Aorta (tissue), 5 donors: ENCODE results near the gene L3MBTL1. TPM values are rescaled to one million over a fixed set of nuclear protein-coding genes. Genes with fewer than 3 reads are reported as not detected.

ENCODE experiments used
- ATAC-seq: fragments of 200-7000 bp; cut with Tn5 transposase; one replicate; pipeline ENCODE4 v1.9.1; 2022; ENCODE audit warnings: moderate library complexity; ENCODE audit not compliant: low FRiP score
- DNase-seq, 2 donors: peaks; one replicate each; pipeline ENCODE4 v3.0.0-alpha.2; 2020
- H3K27ac ChIP-seq, 2 donors: one replicate each; pipeline ENCODE4 v1.5.1; 2013; ENCODE audit warnings: low read length in 2 of 2, mild to moderate bottlenecking in 2 of 2, moderate library complexity in 2 of 2, control low read depth in 1 of 2, inconsistent platforms in 1 of 2, low read depth in 1 of 2
- H3K27me3 ChIP-seq, 2 donors: one replicate each; pipeline ENCODE4 v1.6.1; 2013; ENCODE audit warnings: control low read depth in 1 of 2, low read length in 1 of 2, mild to moderate bottlenecking in 1 of 2, moderate library complexity in 1 of 2; ENCODE audit not compliant: insufficient read depth in 2 of 2, control insufficient read depth in 1 of 2
- H3K36me3 ChIP-seq, 2 donors: one replicate each; pipeline ENCODE4 v1.6.1; 2013; ENCODE audit warnings: control low read depth in 1 of 2, low read length in 1 of 2, mild to moderate bottlenecking in 1 of 2; ENCODE audit not compliant: insufficient read depth in 2 of 2, control insufficient read depth in 1 of 2
- H3K4me1 ChIP-seq, 2 donors: one replicate each; pipeline ENCODE4 v1.6.1; 2013; ENCODE audit warnings: low read length in 2 of 2, control low read depth in 1 of 2, mild to moderate bottlenecking in 1 of 2, moderate library complexity in 1 of 2; ENCODE audit not compliant: insufficient read depth in 2 of 2, control insufficient read depth in 1 of 2
- H3K4me3 ChIP-seq, 2 donors: one replicate each; pipeline ENCODE4 v1.5.1; 2013; ENCODE audit warnings: low read length in 2 of 2, control low read depth in 1 of 2, mild to moderate bottlenecking in 1 of 2
- H3K9me3 ChIP-seq: one replicate; pipeline ENCODE4 v1.6.1; 2013; ENCODE audit warnings: mild to moderate bottlenecking, low read length; ENCODE audit not compliant: control insufficient read depth
- WGBS, 2 donors: extraction: QIAGEN DNeasy Blood & Tissue Kit; methylation state at CpG; one replicate each; pipeline ENCODE4 v1.1.7; 2013; 5-methylcytosine and 5-hydroxymethylcytosine counted together
- intact Hi-C, 2 donors: fragments of 100-400 bp; cut with DNase I; formaldehyde crosslinking; loops; one replicate each; pipeline versions ENCODE4 v1.14.2 to v1.15.0; 2022
- polyA plus RNA-seq, 2 donors: library from polyadenylated mRNA; stranded (reverse); fragments of 200-250 nt; gene quantifications; one replicate each; pipeline ENCODE4 v1.2.3, GENCODE V29; 2013
- total RNA-seq, 2 donors: library from RNA; stranded (reverse); fragmentation: NEBNext Ultra II Directional; extraction: Animal tissue kit (Norgen Biotek cat#: 25700); gene quantifications; one replicate each; pipeline ENCODE4 v1.2.1, GENCODE V29; 2021
- donor health status: healthy with polysubstance abuse.
- donor health status: Bipolar disorder and iron deficiency.
- donor health status: DM: no; HTN: no; CAD: no.
- donor health status: DM: no; HTN: no; CAD: no.
- donor health status: DM: yes; HTN: yes; CAD: no.

L3MBTL1 gene
- total and polyA plus RNA-seq, 4 donors = 2.9 to 24.3 (median 12.9) TPM

DNA sequence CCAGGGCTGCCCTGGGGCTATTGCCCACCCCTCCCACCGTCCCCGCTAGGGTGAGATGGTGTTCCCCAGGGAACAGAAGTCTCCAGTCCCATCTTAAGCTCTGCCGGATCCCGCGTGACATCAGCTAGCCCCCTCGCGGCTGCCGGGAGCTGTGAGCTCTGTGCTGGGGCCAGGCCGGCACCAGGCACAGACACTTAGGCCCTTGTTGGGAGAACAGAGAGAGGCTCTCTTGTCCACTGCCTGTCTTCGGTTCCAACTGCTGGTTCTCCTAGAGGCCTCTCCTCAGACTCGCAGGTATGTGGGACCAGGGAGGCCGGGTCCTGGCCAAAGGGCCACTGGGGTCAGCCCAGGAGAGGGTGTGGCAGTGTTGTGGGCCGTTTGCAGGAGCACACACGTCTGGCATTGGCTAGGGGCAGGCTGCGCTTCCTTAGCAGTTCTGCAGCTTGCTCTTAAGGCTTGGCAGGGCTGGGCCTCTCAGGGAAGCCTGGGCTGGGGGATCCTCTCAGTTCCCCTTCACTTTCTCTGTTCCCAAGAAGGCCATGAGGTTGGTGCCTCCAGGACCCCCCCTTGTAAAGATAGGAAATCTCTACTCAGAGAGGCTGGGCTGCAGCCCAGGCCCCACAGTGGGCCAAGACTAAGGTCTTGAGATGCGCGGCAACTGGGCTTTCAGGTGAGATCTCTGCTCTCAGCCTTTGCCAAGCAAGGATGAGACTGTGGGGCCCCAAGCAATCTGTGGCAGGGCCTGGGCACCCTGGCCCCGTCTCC, 57.7 kb downstream of the L3MBTL1 start:
- H3K4me1 ChIP-seq = no peaks in the 10 kb centered on the region
- no peak for DNase-seq
- H3K27ac ChIP-seq = no peak overlapping the region
- no peaks in the 10 kb centered on the region for H3K9me3 ChIP-seq
- no peaks in the 10 kb centered on the region for H3K36me3 ChIP-seq
- intact Hi-C loops = no loop called here
- ATAC-seq = no peak
- no peak overlapping the region for H3K4me3 ChIP-seq
- H3K27me3 ChIP-seq = no peaks in the 10 kb centered on the region
- WGBS, 2 donors = 75 to 78% methylated on average over 18 of the region's 18 CpGs

DNA sequence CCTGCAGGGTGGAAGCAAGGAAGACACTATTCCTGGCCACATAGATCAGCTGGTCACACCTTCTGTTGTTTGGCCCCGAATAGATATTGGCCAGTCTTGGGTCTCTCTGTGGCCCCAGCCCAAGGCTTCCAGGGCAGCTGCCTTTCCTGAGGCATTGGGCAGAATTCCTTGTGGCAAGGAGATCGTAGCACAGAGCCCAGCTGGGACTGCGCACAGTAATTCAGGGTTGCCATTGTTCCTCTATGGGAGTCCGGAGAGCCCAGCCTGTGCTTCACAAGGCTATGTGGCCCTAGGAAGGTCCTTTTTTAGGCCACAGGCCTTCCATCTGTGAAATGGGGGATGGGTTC, 58.2 kb downstream of the L3MBTL1 start:
- no peaks in the 10 kb centered on the region for H3K36me3 ChIP-seq
- no peaks in the 10 kb centered on the region for H3K9me3 ChIP-seq
- WGBS, 2 donors = 82 to 91% methylated on average over 4 of the region's 4 CpGs
- no peaks in the 10 kb centered on the region for H3K4me1 ChIP-seq
- no peak overlapping the region for H3K27ac ChIP-seq
- ATAC-seq (no peak), DNase-seq (no peak)
- H3K4me3 ChIP-seq = no peak overlapping the region
- intact Hi-C loops = no loop called here
- H3K27me3 ChIP-seq = no peaks in the 10 kb centered on the region

DNA sequence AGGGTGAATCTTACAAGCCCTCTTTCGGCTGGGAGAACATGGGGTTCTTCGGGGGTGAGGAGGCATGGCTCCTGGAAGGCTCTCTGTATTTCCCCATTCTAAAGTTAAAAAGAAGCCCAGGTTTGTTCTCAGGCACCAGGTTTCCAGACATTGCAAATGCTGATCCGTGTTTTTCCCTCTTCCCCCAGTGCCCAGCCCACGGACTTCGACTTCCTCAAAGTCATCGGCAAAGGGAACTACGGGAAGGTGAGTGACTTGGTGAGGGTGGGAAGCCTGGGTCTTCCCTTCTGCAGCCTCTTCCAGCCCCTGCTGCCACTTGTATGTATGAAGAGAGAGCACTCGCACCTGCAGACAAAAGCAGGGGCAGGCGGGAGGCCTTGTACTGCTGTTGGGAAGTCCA, 60.0 kb downstream of the L3MBTL1 start:
- intact Hi-C loops = no loop called here
- ATAC-seq = no peak
- Histone ChIP-seq H3K4me3 (no peak overlapping the region), H3K4me1 (no peaks in the 10 kb centered on the region), H3K27ac (no peak overlapping the region), H3K27me3 (no peaks in the 10 kb centered on the region), H3K9me3 (no peaks in the 10 kb centered on the region), H3K36me3 (no peaks in the 10 kb centered on the region)
- no peak for DNase-seq
- WGBS, 2 donors = 91 to 94% methylated on average over 9 of the region's 9 CpGs

DNA sequence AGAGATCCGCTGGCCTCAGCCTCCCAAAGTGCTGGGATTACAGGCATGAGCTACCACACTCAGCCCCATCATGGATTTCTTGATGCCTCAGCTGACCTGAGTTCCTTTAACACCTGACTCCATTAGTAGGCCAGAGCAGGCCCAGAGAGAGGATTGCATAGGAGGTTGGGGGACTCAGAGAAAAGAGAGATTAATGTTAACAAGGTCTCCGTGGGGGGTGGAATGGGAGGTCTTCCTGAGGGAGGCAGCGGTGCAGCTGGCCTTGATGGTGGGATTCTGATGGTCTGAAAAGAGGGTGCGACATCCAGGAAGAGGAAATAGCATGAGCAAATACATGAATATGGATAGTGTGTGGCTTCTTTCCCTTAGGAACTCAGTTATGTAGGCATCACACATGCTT, 61.2 kb downstream of the L3MBTL1 start:
- H3K27me3 ChIP-seq = no peaks in the 10 kb centered on the region
- WGBS, 2 donors = 91 to 97% methylated on average over 4 of the region's 4 CpGs
- H3K9me3 ChIP-seq = no peaks in the 10 kb centered on the region
- H3K27ac ChIP-seq = no peak overlapping the region
- intact Hi-C loops = no loop called here
- DNase-seq = no peak
- H3K4me1 ChIP-seq = no peaks in the 10 kb centered on the region
- no peak for ATAC-seq
- no peak overlapping the region for H3K4me3 ChIP-seq
- no peaks in the 10 kb centered on the region for H3K36me3 ChIP-seq

- DNase-seq (no peak), ATAC-seq (no peak)
- H3K36me3 ChIP-seq = no peaks in the 10 kb centered on the region
- H3K4me1 ChIP-seq = no peaks in the 10 kb centered on the region
- H3K27me3 ChIP-seq = no peaks in the 10 kb centered on the region
- intact Hi-C loops = no loop called here
- H3K4me3 ChIP-seq = no peak overlapping the region
- 92 to 94% methylated on average over 10 of the region's 10 CpGs for WGBS, 2 donors
- no peak overlapping the region for H3K27ac ChIP-seq
- H3K9me3 ChIP-seq = no peaks in the 10 kb centered on the region
Measured at GRCh38 chr20:43569282-43569681, 61.8 kb downstream of the L3MBTL1 start.

GRCh38 chr20:43570496-43570895, 63.0 kb downstream of the L3MBTL1 start:
- intact Hi-C loops = no loop called here
- Histone ChIP-seq H3K4me1 (no peaks in the 10 kb centered on the region), H3K4me3 (no peak overlapping the region), H3K9me3 (no peaks in the 10 kb centered on the region), H3K27me3 (no peaks in the 10 kb centered on the region), H3K27ac (no peak overlapping the region), H3K36me3 (no peaks in the 10 kb centered on the region)
- DNase-seq (no peak), ATAC-seq (no peak)
- WGBS, 2 donors = 89 to 91% methylated on average over 10 of the region's 10 CpGs

DNA sequence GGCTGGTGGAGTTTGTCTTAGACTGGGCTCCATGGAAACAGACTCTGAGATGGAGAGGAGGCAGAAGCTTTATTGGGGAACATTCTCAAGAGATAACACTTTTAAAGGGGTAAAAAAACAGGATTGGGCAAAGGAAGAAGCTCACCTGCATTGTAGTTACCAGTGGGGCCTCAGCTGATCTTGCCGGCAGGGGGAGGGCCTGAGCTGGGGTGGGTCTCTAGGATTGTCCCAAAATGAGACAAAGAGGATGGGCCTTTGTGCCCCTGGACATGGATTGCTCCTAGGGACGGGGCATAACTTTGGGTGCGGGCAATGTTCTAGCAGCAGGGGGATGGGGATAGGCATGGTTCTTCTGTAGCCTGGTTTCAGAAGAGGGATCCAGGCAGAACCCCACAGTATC, 63.8 kb downstream of the L3MBTL1 start:
- intact Hi-C loops = no loop called here
- no peak for DNase-seq

GRCh38 chr20:43571771-43572170, 64.3 kb downstream of the L3MBTL1 start:
- intact Hi-C loops = no loop called here
- Histone ChIP-seq H3K9me3 (no peaks in the 10 kb centered on the region), H3K4me1 (no peaks in the 10 kb centered on the region), H3K36me3 (no peaks in the 10 kb centered on the region), H3K27ac (no peak overlapping the region), H3K27me3 (no peaks in the 10 kb centered on the region), H3K4me3 (no peak overlapping the region)
- ATAC-seq = peak; percentile 15
- peak in 1 of 2 donors; percentile 63 for DNase-seq
- 91 to 93% methylated on average over 6 of the region's 6 CpGs for WGBS, 2 donors

More for the DNA sequence above, 63.8 kb downstream of the L3MBTL1 start:
- H3K27me3 ChIP-seq = no peaks in the 10 kb centered on the region
- 91 to 95% methylated on average over 3 of the region's 3 CpGs for WGBS, 2 donors
- H3K36me3 ChIP-seq = no peaks in the 10 kb centered on the region
- H3K4me3 ChIP-seq = no peak overlapping the region
- H3K27ac ChIP-seq = no peak overlapping the region
- no peaks in the 10 kb centered on the region for H3K9me3 ChIP-seq
- ATAC-seq = no peak
- no peaks in the 10 kb centered on the region for H3K4me1 ChIP-seq

- no peak for ATAC-seq
Measured at GRCh38 chr20:43572891-43573290, 65.4 kb downstream of the L3MBTL1 start.

More at GRCh38 chr20:43572891-43573290, 65.4 kb downstream of the L3MBTL1 start:
- Histone ChIP-seq H3K4me3 (no peak overlapping the region), H3K36me3 (no peaks in the 10 kb centered on the region), H3K27ac (no peak overlapping the region), H3K9me3 (no peaks in the 10 kb centered on the region), H3K4me1 (no peaks in the 10 kb centered on the region), H3K27me3 (no peaks in the 10 kb centered on the region)
- intact Hi-C loops = no loop called here
- DNase-seq = no peak
- WGBS, 2 donors = 93 to 94% methylated on average over 8 of the region's 8 CpGs
